ENCODE results near the gene WRAP73.
A peak's percentile ranks its signal among the peaks of the same experiment; 100 is the strongest.

WRAP73 gene

DNA sequence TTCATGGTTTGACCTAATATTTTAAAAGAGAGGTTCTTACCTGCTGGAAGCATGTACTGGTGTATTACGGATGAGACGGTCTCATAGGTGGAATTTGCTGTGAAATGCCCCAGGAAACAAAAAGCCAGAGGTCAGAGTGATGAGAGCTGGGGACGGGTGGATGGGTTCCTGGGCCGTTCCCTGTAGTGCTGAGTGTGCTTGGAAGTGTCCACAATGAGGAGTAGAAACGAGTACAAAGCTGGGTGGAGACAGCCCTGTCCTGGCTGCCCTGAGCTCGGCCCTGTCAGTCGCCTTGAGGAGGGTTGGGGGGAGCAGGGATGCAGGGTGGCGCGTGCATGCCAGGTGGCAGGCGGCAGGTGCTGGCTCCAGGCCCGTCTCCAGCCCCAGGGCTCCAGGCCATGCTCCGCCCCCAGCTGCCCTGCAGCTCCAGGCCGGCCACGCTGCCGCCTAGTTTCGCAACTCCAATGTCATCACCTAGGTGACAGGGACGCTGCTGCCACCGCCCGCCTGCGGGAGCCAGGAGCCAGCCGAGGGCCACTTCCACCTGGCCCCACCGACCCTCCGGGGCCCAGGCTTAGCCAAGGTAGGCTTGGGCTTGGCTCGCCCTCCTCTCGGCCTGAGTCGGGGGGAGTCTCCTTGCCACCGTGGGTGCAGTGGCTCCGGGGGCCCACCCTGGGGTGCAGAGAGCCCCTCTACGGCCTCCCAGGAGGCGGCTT is 18.8 kb upstream of the WRAP73 start:
- DNase-seq: no peak

DNA sequence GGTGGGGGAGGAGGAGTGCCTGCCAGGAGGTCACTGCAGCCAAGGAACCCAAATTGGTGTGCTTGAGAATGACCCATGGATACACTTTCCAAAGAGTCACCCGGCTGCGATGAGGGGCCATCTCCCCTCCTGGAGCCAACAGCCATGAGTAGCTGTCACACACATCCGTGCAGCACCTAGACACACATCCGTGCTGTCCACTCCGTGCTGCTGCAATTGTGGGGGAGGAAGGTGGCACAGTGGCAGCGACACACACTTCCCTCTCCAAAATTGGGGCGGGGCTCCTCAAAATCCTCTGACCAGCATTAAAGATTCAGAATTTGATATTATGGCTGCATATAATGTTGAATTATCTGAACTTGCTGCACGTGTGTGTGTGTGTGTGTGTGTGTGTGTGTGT is 18.2 kb upstream of the WRAP73 start:
- DNase-seq: no peak

DNA sequence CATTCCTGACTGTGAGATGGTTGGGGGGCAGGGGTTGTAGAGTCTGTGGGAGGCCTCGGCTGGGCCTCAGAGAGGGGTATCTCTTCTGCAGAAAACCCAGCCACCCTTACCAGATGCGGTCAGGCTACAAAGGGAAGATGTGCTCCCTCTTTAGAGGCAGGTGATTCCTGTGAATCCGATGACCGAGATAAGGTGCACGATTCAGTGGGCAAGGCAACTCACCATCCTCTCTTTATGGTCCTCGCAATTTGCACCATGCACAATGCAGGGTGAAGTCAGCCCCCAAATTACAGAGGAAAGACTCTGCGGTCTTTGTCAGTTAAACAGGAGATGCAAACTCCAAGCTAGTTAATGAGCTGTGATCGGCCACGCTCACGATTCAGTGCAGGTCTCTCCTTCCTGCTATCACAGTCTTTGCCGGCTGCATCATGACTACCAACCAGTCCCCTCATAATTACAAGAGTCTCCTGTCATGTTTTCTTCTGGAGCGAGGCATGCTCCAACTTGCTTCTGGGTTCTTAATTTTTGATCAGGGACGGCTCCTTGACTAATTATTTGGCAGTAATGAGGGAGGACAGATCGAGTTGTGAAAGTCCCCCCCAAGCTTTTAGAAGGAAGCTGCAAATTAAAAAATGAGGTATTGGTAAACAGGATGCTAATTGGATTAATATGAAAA is 14.9 kb upstream of the WRAP73 start:
- DNase-seq: no peak

DNA sequence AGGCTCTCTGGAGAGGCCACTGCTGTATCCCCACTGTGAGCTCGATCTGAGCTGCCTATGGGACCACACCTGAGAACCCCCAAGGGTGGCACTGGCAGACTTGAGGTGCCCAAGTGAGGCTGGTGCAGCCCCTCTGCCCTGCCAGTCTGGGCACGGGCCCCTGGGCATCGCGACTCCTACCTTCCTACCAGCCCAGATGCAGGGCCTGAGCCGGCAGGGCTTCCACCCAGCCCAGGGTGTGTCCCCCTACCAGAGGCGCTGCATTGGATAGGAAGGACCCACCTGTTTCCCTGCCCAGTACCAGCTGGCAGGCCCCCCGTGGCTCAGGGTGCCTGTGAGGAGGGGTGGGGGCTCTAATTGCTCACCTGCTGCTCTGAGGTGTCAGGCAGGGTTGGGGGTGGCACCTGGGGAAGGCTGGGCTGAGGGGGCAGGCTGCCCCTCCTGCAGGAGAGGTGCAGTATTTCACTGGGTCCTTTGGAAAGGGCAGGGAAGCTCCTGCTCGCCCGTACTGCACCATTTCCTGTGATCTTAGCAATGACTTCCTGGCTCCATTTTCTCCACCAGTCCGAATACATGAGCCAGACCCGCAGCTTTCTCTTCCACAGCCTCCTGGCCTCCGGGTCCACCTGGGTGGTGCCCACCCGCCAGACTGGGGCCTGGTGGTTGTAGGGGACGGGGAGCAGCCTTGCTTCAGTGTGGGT is 14.2 kb upstream of the WRAP73 start:
- DNase-seq: no peak

DNA sequence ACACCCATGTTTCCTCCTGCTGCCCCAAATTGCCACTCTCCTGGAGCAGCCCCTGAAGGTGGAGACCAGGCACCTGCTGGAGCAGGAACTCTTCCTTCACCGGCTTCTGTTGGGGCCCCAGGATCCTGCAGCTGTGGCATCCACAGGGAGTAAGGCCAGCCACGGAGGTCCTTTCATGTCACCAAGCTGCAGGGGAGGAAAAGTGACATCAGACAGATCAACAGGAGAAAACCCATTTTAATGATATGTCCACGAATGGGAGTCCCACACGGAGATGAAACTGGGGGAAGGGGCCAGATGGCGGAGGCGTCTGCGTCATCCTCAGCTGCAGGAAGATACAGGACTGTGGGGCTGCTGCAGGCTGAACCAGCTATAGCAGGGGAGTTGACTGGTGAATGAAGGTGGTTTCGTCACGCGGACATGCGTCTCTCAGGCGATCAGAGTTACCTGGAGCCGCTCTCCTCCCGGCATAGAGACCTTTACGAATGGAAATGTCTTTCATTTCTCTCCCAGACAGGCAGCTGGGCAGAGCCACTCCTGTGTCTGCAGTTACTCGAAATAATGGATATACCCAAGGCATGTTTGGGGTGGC is 12.3 kb upstream of the WRAP73 start:
- no peak for DNase-seq

DNA sequence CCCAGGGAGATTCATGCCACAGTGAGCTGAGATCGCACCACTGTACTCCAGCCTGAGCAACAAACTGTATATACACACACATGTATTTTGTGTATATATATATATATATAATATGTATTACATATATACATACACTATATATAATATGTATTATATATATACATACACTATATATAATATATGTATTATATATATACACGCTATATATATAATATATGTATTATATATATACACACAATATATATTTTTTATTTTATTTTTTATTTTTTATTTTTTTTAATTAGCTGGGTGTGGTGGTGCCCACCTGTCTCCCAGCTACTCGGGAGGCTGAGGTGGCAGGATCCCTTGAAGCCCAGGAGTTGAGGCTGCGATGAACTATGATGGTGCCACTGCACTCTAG is 11.7 kb upstream of the WRAP73 start:
- DNase-seq: no peak

DNA sequence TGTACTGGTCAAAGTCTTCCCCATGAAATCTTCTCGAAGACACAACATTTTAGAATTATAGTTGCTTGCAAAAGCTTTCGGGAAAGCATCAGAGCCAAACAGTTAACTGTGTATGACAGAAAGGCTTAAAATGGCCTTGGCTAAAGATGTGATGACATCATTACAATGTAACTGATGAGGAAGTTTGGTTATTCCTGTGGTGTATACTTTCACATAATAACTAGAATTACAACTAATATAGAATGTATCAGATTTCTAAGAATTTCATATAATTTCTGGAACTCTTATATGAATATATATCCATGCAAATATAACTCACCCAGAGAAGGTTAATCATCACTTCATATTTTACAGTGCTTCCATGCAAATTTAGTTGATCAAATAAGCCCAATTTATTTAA is 10.8 kb upstream of the WRAP73 start:
- DNase-seq: no peak

DNA sequence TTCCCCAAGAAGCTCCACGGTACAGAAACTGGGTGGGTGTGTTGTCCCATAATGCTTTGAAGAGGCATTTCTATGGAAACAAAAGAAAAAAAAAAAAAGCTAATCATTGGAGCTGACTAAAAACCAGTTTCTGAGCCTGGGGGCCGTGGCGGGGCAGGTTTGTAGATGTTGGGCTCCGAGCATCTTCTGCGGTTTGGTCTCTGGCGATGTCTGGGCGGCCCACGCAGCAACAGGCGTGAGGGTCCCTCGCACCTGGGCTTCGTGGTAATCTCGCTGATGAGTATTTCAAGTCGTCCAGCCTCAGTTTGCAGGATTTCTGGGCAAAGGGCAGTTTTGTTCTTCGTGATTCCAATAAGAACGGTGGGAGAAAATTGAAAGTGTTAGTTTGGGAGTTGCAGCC is 9.2 kb upstream of the WRAP73 start:
- DNase-seq: no peak

DNA sequence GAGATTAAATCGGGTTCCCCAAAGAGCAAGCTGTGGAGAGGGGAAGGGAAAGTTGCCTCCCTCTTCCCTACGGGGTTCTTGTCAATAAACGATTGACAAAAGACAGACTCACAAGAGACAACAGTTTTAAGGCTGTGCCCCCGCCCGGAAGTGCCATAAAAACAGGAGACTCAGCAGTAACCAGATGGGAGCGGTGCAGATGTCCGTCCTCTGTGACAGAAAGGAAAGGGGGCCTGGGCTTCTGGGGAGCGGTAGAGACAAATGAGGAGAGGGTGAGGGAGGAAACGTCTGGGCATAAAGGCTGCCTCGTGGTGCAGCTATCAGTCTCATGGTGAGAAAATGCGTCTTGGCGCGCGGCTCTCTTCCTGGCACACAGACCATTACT is 8.3 kb upstream of the WRAP73 start:
- DNase-seq: no peak

DNA sequence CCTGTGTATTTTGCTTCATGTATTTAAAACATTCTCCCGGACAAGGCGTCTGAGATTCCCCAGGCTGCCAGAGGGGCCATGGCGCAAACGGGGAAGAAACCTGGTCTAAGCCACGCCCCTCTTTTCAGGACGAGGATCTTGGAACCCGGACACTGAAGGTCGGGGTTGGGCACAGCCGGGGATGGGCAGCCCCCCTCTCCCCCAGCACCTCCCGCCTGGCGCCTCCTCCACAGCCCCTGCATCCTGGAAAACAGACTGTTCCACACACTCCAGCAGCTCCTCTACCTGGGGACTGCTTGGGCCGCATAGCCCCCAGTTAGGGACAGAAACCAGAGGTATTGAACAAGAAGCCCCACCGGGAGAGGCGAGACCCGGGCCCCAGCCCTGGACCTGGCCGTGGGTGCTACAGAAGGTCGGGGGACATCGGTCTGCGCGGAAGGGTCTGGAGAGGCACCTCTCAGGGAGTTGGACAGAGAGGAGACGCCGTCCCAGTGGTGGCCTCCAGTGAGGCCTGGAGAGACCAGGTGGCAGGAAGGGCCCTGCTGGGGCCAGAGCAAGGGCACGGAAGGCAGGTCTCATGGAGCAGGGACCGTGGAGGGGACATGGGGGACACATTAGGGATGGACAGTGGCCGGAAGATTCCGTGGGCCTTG is 7.8 kb upstream of the WRAP73 start:
- no peak for DNase-seq

DNA sequence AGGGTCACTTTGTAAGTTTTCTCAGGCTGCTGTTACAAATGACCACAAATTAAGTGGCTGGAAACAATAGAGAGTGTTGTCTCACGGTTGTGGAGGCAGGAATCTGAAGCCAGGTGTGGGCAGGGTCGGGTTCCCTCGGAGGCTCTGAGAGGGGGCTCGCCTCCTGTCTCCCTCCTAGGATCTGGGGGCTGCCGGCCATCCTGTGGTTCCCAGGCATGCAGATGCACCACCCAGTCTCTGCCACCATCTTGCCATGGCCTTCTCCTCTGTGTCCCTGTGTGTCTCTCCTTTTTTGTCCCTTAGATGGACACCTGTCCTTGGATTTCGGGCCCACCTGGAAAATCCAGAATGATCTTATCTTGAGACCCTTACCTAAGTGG is 7.2 kb upstream of the WRAP73 start:
- DNase-seq: no peak

DNA sequence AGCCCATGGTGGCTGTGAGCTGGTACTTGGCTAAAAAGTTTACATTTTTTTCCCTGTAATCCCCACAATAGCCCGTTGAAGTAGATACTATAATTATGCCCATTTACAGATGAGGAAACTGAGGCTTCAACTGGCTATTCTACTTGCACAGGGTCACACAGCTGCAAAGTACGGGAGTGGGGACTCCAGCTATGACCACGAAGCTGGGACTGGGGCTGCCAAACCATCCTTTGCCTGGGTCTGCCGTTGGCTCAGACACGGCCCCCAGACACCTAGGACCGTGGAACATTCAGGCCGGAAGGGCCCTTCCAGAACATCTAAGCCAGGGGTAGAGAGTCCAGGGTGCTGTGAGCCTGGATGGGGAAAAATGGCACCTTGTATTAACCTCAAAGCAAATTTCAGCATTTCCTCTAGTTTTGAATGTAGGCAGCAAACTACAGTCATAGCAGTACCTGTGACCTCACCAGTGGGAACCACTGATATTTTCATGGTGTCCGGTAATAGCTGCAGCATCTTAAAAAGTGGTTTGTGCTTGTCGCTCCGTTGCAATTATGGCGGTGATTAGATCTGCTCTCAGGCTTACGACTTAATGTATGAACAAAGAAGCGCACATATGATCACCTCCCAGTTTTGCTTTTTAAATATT is 6.7 kb upstream of the WRAP73 start:
- no peak for DNase-seq

DNA sequence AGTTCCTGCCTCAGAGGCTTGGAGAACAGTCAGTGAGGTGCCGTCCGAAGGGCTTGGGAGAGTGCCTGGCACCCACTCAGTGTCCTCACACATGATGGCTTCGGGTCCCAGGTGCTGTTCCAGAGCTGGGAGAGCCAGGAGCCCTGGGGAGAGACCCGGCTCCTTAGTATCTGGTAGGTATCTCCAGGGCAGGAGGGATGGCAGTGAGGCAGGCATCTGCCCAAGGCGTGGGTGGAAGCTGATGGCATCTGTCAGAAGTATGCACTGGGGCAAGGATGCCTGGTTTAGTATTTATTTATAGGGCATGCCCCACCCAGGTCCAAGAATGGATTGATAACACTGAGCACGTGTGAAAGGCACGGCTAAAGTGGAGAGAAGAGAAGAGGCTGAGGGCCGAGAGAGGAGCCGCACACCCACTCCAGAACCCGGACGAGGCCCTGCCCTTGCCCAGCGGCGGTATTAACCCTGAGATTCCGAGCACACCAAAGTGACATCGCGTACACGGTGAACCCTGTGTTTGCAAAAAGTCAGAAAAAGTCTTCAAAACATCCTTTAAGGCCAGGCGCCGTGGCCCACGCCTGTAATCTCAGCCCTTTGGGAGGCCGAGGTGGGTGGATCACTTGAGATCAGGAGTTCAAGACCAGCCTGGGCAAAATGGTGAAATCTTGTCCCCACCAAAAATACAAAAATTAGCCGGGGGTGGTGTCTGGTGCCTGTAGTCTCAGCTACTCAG is 4.8 kb upstream of the WRAP73 start:
- no peak for DNase-seq

DNA sequence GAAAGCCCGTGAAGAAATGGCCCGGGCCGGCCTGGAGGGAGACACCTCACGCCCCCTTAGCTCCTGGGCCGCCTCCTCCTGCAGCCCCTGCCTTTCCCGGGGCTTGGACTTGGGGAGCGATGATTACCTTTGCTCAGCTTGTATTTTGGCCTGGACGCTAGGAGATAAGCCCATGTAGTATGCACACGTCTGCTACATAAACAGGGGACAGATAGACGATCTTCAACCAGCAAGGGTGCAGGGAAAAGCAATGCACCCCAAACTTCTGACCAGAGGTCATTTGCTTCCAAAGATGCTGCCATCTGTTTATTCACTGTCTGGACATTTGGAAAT is 3.3 kb upstream of the WRAP73 start:
- no peak for DNase-seq

DNA sequence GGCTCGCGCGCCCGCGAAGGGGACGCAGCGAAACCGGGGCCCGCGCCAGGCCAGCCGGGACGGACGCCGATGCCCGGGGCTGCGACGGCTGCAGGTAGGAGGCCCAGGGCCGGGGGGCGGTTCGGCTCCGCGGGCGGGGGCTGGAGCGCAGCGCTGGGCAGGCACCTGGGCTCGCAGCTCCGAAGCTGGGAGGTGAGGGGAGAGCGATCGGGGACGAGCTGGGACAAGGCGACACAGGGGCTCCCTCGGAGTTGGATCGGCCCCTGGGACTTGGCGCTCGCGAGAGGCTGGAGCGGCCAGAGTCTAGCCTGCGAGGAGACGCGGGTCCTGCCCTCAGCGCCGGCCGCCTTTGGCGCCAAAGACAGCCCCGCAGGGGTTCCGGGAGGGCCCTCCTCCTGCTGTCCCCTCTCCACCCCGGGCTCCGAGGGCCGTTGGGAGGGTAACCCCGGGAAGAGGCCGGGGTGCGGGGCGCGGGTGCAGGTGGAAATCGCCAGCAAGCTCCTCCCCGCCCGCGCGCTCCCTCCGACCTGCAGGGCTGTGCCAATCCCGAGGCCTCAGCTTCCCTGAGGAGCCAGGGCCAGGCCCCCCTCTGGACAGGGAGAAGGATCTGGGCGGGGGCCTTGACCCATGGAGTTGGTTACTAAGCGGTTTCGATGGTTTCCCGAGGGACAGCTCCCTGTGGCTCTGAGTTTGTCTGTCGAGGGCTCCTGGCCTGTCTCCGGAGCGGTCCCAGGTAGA is 2.8 kb upstream of the WRAP73 start:
- DNase-seq: no peak

DNA sequence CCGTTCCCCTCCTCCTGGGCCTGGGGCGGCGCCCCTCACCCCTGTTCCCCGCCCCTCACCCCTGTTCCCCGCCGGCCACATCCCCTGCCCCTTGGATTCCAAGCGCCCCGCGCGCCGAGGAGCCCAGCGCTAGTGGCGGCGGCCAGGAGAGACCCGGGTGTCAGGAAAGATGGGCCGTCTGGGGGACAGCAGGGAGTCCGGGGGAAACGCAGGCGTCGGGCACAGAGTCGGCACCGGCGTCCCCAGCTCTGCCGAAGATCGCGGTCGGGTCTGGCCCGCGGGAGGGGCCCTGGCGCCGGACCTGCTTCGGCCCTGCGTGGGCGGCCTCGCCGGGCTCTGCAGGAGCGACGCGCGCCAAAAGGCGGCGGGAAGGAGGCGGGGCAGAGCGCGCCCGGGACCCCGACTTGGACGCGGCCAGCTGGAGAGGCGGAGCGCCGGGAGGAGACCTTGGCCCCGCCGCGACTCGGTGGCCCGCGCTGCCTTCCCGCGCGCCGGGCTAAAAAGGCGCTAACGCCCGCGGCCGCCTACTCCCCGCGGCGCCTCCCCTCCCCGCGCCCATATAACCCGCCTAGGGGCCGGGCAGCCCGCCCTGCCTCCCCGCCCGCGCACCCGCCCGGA is 2.1 kb upstream of the WRAP73 start, which contains the start of gene TP73:
Gene TP73, plus strand, starts transcription at position 587 of the 618 bp plus-strand sequence. CDS start 29,850 bp downstream, outside the sequence.
- DNase-seq: peak in 1 of 2 donors; percentile 33

DNA sequence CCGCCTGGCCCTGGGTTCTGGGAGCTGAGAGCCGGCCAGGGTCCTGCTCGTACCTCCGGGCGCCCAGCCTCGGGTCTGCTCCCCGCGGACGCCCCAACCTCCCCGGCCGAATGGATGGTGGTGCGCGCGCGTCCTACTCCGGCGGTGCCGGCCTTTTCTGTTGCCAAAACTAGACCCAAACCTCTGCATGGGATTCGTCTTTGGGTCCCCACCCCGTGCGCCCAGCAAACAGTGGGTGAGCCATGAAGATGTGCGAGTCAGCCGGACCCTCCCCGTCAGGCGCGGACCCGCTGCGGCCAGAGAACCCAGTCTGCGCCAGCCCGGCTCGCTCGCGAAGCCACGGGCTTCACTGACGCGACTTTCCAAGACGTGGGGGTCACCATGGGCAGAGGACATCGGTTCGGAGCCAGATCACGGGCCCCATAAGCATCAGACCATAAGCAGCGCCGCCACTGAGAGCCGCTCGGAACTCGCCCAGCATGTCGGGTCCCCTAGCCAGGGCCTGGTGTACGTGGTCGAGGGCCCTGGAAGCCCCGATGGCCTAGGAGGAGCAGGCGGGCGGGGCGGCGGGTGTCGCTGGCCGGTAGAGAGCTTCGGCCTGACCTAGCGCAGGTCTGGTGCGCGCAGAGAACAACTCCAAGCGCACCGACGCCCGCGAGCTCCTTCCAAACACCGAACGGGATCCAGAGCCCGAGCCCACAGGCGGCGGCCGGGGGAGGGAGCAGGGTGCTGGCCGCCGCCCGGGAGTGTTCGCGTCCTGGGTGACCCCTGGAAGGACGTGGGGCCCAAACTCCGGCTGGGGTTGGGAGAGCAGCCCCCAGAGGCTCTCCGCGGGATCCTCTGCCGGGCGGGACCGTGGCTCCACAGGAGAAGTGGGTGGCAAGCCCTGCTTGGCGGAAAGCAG is 1.4 kb upstream of the WRAP73 start:
- DNase-seq: peak in 1 of 2 donors; percentile 14

DNA sequence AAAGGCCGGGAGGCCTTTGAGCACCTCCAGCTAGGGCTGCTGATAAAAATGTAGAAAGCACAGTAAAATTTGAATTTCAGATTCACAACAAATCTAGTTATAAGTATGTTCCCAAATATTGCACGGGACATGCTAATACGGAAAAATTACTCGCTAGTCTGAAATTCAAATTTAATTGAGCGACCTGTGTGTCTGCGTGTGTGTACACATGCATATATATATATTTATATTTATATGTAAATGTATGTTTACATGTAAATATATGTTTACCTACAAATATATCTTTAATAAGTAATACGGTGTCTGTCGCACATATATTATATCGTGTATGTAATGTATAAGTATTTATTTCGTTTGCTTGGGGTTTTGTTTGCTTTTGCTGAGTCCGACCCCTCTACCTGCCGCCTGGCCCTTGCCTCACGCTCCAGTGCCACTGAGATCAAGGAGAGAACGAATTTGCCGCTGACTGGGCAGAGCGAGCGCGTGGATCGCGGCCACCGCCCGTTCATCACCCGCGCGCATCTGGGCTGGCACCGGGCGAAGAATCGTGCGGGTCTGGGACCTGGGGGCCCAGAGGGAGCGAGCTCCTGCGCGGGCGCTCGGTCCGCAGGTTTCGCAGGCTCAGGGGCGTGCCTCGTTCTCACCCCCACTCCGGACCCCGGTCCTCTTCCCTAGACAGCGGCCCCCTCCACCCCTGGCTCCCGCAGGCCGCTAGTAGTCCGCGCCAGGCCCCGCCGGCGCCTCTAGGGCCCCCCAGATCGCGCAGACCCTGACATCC is 534 bp upstream of the WRAP73 start:
- no peak for DNase-seq

DNA sequence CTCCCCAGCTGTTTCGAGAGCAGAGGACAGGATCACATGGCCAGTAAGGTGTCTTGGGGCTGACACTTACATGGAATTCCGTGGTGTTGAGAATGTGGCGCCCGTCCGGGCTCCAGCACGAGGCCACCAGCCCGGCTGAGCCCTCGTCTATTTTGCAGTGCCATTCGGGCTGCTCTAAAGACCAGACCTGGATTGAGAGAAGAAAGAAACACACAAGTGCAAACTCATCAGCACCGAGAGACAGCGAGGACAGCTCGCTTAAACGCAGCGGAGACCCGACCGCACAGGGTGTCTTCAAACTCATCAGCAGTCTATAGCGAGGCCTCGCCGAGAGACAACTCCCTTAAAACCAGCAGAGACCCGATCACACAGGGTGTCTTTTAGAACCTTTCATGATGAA is 3.3 kb downstream of the WRAP73 start:
- no peak for DNase-seq
